Right atrium auricular region (tissue), 2 donors: ENCODE measurements around the gene PIGN. TPM values are rescaled to one million over a fixed set of nuclear protein-coding genes. Genes with fewer than 3 reads are reported as not detected.

Source experiments
- DNase-seq: peaks from one replicate; pipeline ENCODE4 v3.0.0-alpha.2; 2019; ENCODE audit warnings: low spot score
- H3K27ac ChIP-seq, 2 donors: fragments of 200-600 bp; sonication (generic); 1 replicate in 1 of 2; 2 replicates in 1 of 2; pipeline ENCODE4 v1.5.1; 2016 to 2019
- H3K27me3 ChIP-seq, 2 donors: fragments of 200-600 bp; sonication (generic); one replicate each; pipeline versions ENCODE4 v1.5.1 to v1.6.0; 2017 to 2019
- H3K36me3 ChIP-seq: fragments of 200-600 bp; sonication (generic); one replicate; pipeline ENCODE4 v1.5.1; 2016
- H3K4me1 ChIP-seq, 2 donors: fragments of 200-600 bp; sonication (generic); one replicate each; pipeline versions ENCODE4 v1.5.1 to v1.6.0; 2017 to 2019
- H3K4me3 ChIP-seq, 2 donors: fragments of 200-600 bp; sonication (generic); 1 replicate in 1 of 2; 2 replicates in 1 of 2; pipeline ENCODE4 v1.5.1; 2017 to 2019; ENCODE audit warnings: mild to moderate bottlenecking in 1 of 2, moderate library complexity in 1 of 2
- H3K9me3 ChIP-seq, 2 donors: fragments of 200-600 bp; sonication (generic); one replicate each; pipeline ENCODE4 v1.5.1; 2019
- CTCF ChIP-seq, 2 donors: fragments of 200-600 bp; sonication (generic); IDR thresholded peaks; one replicate each; pipeline ENCODE4 v1.5.1; 2019; ENCODE audit warnings: antibody characterized with exemption in 2 of 2
- total RNA-seq, 2 donors: library from RNA; depleted of rRNA; stranded (reverse); fragments of >200 nt; gene quantifications; one replicate each; pipeline ENCODE4 v1.1.0, GENCODE V29; 2016

PIGN gene
- total RNA-seq, 2 donors from 2014 or later = 10.8 to 16.8 TPM

- Histone ChIP-seq H3K4me1 (no peaks in the 10 kb centered on the region), H3K27ac (no peak overlapping the region), H3K9me3 (no peaks in the 10 kb centered on the region), H3K27me3 (no peaks in the 10 kb centered on the region), H3K4me3 (no peak overlapping the region), H3K36me3 (no peaks in the 10 kb centered on the region)
- DNase-seq = no peak
- no peak for TF ChIP-seq CTCF (IDR thresholded peaks at IDR 0.05)
Measured at GRCh38 chr18:62164855-62165487, 21.9 kb downstream of the PIGN start.

GRCh38 chr18:62164310-62164709 is 22.5 kb downstream of the PIGN start:
- Histone ChIP-seq H3K27ac (no peak overlapping the region), H3K4me1 (no peaks in the 10 kb centered on the region), H3K27me3 (no peaks in the 10 kb centered on the region), H3K9me3 (no peaks in the 10 kb centered on the region), H3K36me3 (no peaks in the 10 kb centered on the region), H3K4me3 (no peak overlapping the region)
- no peak for TF ChIP-seq CTCF (IDR thresholded peaks at IDR 0.05)
- no peak for DNase-seq

GRCh38 chr18:62157843-62158242 is 29.0 kb downstream of the PIGN start:
- Histone ChIP-seq H3K36me3 (peaks cover 5% of the 10 kb centered on the region), H3K9me3 (no peaks in the 10 kb centered on the region), H3K27me3 (no peaks in the 10 kb centered on the region), H3K27ac (no peak overlapping the region), H3K4me3 (no peak overlapping the region), H3K4me1 (no peaks in the 10 kb centered on the region)
- no peak for DNase-seq
- no peak for TF ChIP-seq CTCF (IDR thresholded peaks at IDR 0.05)

- H3K4me3 ChIP-seq = no peak overlapping the region
- no peaks in the 10 kb centered on the region for H3K4me1 ChIP-seq
- no peaks in the 10 kb centered on the region for H3K9me3 ChIP-seq
- H3K27me3 ChIP-seq = no peaks in the 10 kb centered on the region
- no peak for DNase-seq
- peaks cover 5% of the 10 kb centered on the region for H3K36me3 ChIP-seq
- TF ChIP-seq CTCF (IDR thresholded peaks at IDR 0.05) = no peak
- no peak overlapping the region for H3K27ac ChIP-seq
Measured at GRCh38 chr18:62152844-62153243, 34.0 kb downstream of the PIGN start.

- H3K4me1 ChIP-seq = no peaks in the 10 kb centered on the region
- H3K4me3 ChIP-seq = no peak overlapping the region
- no peaks in the 10 kb centered on the region for H3K27me3 ChIP-seq
- DNase-seq = no peak
- H3K9me3 ChIP-seq = no peaks in the 10 kb centered on the region
- no peaks in the 10 kb centered on the region for H3K36me3 ChIP-seq
- H3K27ac ChIP-seq = no peak overlapping the region
- TF ChIP-seq CTCF (IDR thresholded peaks at IDR 0.05) = no peak
Measured at GRCh38 chr18:62151068-62151771, 35.6 kb downstream of the PIGN start.
